H1 (cell line): ENCODE measurements around the gene ZNF695. TPM values are rescaled to one million over a fixed set of nuclear protein-coding genes. Genes with fewer than 3 reads are reported as not detected.

Experiments
- CTCF ChIA-PET: fragments of 300-600 bp; sonication (Branson Sonifier 250); formaldehyde crosslinking; loops from one replicate; lab custom pipeline; 2021; ENCODE audit not compliant: partially characterized antibody; lab: Charles Lee
- POLR2A ChIA-PET: fragments of 300-600 bp; sonication (Branson Sonifier 250); formaldehyde crosslinking; loops from one replicate; lab custom pipeline; 2021; ENCODE audit warnings: inconsistent platforms; ENCODE audit not compliant: partially characterized antibody; lab: Charles Lee
- DNase-seq, 2 experiments: peaks; one replicate each; pipeline versions ENCODE4 v3.0.0 to v3.0.0-alpha.2; 2010 to 2022; ENCODE audit warnings: low spot score in 2 of 2, low read depth in 1 of 2, mixed read lengths in 1 of 2
- FAIRE-seq: peaks from 2 replicates; lab custom pipeline; 2011; peaks lifted over from hg19 to GRCh38; lab: Jason Lieb, UNC
- H2AFZ ChIP-seq: 2 replicates; pipeline ENCODE4 v1.8.1; 2012; ENCODE audit warnings: low read length, inconsistent platforms
- H2AK5ac ChIP-seq: 2 replicates; pipeline ENCODE4 v1.6.1; 2013; ENCODE audit warnings: low read depth, low read length
- H2BK120ac ChIP-seq: replicated peaks from 2 replicates; pipeline ENCODE3; 2013; ENCODE audit warnings: low read depth, low read length, inconsistent platforms
- H2BK12ac ChIP-seq: 2 replicates; pipeline ENCODE4 v1.6.1; 2013; ENCODE audit warnings: low read depth, low read length
- H2BK15ac ChIP-seq: 2 replicates; pipeline ENCODE4 v1.6.1; 2013; ENCODE audit warnings: low read length
- H2BK20ac ChIP-seq: 2 replicates; pipeline ENCODE4 v1.6.1; 2013; ENCODE audit warnings: low read length
- H2BK5ac ChIP-seq: 2 replicates; pipeline ENCODE4 v1.6.1; 2013; ENCODE audit warnings: low read depth, low read length
- H3K14ac ChIP-seq: 2 replicates; pipeline ENCODE4 v1.6.1; 2013; ENCODE audit warnings: inconsistent platforms; ENCODE audit not compliant: insufficient read length
- H3K18ac ChIP-seq: 2 replicates; pipeline ENCODE4 v1.6.1; 2013; ENCODE audit warnings: low read length; ENCODE audit errors: extremely low read depth
- H3K23ac ChIP-seq: 2 replicates; pipeline ENCODE4 v1.6.1; 2013; ENCODE audit warnings: inconsistent platforms; ENCODE audit not compliant: insufficient read length
- H3K23me2 ChIP-seq: 2 replicates; pipeline ENCODE4 v1.6.1; 2013; ENCODE audit warnings: low read depth, low read length
- H3K27ac ChIP-seq: 2 replicates; pipeline ENCODE4 v1.6.1; 2011; ENCODE audit warnings: low read depth, low read length, inconsistent platforms
- H3K27me3 ChIP-seq, 4 experiments: replicated peaks in 1 of 4; 1 replicate in 1 of 4; 2 replicates in 3 of 4; pipeline versions ENCODE4 v1.6.1 to v1.8.1; 2011 to 2013; ENCODE audit warnings: low read length in 3 of 4, mild to moderate bottlenecking in 3 of 4, inconsistent platforms in 2 of 4, mixed read lengths in 2 of 4, moderate library complexity in 1 of 4; ENCODE audit not compliant: control insufficient read depth in 3 of 4, insufficient read depth in 3 of 4; ENCODE audit errors: extremely low read depth in 1 of 4
- H3K36me3 ChIP-seq, 4 experiments: 2 replicates each; pipeline versions ENCODE4 v1.6.1 to v1.8.1; 2011 to 2013; ENCODE audit warnings: mild to moderate bottlenecking in 4 of 4, low read length in 3 of 4, moderate library complexity in 2 of 4, control low read depth in 1 of 4, inconsistent platforms in 1 of 4; ENCODE audit not compliant: insufficient read depth in 4 of 4, control insufficient read depth in 2 of 4
- H3K4ac ChIP-seq: replicated peaks from 2 replicates; pipeline ENCODE3; 2013; ENCODE audit warnings: low read length, low read depth, mixed read lengths, inconsistent platforms; ENCODE audit not compliant: insufficient read length
- H3K4me1 ChIP-seq, 4 experiments: replicated peaks in 1 of 4; 1 replicate in 1 of 4; 2 replicates in 3 of 4; pipeline versions ENCODE4 v1.6.1 to v1.8.1; 2011 to 2013; ENCODE audit warnings: low read length in 3 of 4, inconsistent platforms in 2 of 4, mixed read lengths in 1 of 4; ENCODE audit not compliant: insufficient read depth in 4 of 4, control insufficient read depth in 3 of 4
- H3K4me2 ChIP-seq, 2 experiments: 2 replicates each; pipeline versions ENCODE4 v1.6.1 to v1.8.1; 2011 to 2013; ENCODE audit warnings: low read depth in 2 of 2, low read length in 2 of 2, control low read depth in 1 of 2, inconsistent platforms in 1 of 2, mild to moderate bottlenecking in 1 of 2; ENCODE audit not compliant: insufficient read depth in 1 of 2
- H3K4me3 ChIP-seq, 4 experiments: fragments of 200-600, 300-600 bp in 1 of 4; sonication (generic), shearing (Covaris generic), sonication (Bioruptor Twin) in 1 of 4; 2 replicates each; pipeline versions ENCODE4 v1.5.1 to v1.8.1; 2011 to 2016; ENCODE audit warnings: low read length in 4 of 4, low read depth in 3 of 4, control low read depth in 2 of 4, inconsistent platforms in 2 of 4, mild to moderate bottlenecking in 2 of 4, mixed read lengths in 1 of 4, moderate library complexity in 1 of 4; ENCODE audit not compliant: insufficient read depth in 2 of 4; ENCODE audit errors: extremely low read depth in 1 of 4
- H3K56ac ChIP-seq: replicated peaks from 2 replicates; pipeline ENCODE3; 2013; ENCODE audit warnings: low read depth, mild to moderate bottlenecking, mixed read lengths, low read length, inconsistent platforms; ENCODE audit not compliant: insufficient read length
- H3K79me1 ChIP-seq: 2 replicates; pipeline ENCODE4 v1.6.1; 2013; ENCODE audit warnings: low read depth, low read length, control low read depth
- H3K79me2 ChIP-seq, 2 experiments: 2 replicates each; pipeline versions ENCODE4 v1.6.1 to v1.8.1; 2012 to 2013; ENCODE audit warnings: low read length in 2 of 2, mild to moderate bottlenecking in 2 of 2, inconsistent platforms in 1 of 2; ENCODE audit not compliant: insufficient read depth in 2 of 2, control insufficient read depth in 1 of 2
- H3K9ac ChIP-seq, 4 experiments: replicated peaks in 1 of 4; 1 replicate in 1 of 4; 2 replicates in 3 of 4; pipeline versions ENCODE4 v1.6.1 to v1.8.1; 2011 to 2013; ENCODE audit warnings: low read depth in 3 of 4, low read length in 3 of 4, control low read depth in 2 of 4, mild to moderate bottlenecking in 2 of 4, moderate library complexity in 2 of 4, inconsistent platforms in 1 of 4; ENCODE audit errors: extremely low read depth in 1 of 4
- H3K9me3 ChIP-seq, 2 experiments: 2 replicates each; pipeline versions ENCODE4 v1.6.1 to v1.8.1; 2012 to 2013; ENCODE audit warnings: mild to moderate bottlenecking in 2 of 2, moderate library complexity in 2 of 2, control low read depth in 1 of 2, inconsistent platforms in 1 of 2, low read depth in 1 of 2, low read length in 1 of 2, mixed read lengths in 1 of 2; ENCODE audit not compliant: insufficient read depth in 2 of 2
- H4K20me1 ChIP-seq, 2 experiments: replicated peaks in 1 of 2; 2 replicates each; pipeline versions ENCODE3 to v1.8.1; 2011 to 2013; ENCODE audit warnings: inconsistent platforms in 2 of 2, low read length in 2 of 2, mild to moderate bottlenecking in 1 of 2; ENCODE audit not compliant: insufficient read depth in 2 of 2, control insufficient read depth in 1 of 2
- H4K5ac ChIP-seq: 2 replicates; pipeline ENCODE4 v1.6.1; 2013; ENCODE audit warnings: low read length, low read depth, mixed read lengths, inconsistent platforms; ENCODE audit not compliant: insufficient read length
- H4K8ac ChIP-seq: 2 replicates; pipeline ENCODE4 v1.8.0; 2013; ENCODE audit warnings: mild to moderate bottlenecking, moderate library complexity, low read length, inconsistent platforms; ENCODE audit not compliant: insufficient read depth; ENCODE audit errors: extremely low read depth
- H4K91ac ChIP-seq: replicated peaks from 2 replicates; pipeline ENCODE3; 2013; ENCODE audit warnings: low read length, mixed read lengths, inconsistent platforms; ENCODE audit not compliant: insufficient read length
- CHD2 ChIP-seq: IDR thresholded peaks from 2 replicates; pipeline ENCODE4 v1.6.1; 2012; ENCODE audit warnings: low read length, improper control_type of control experiment
- HDAC6 ChIP-seq: IDR thresholded peaks from one replicate; pipeline ENCODE4 v1.7.1; 2012; ENCODE audit warnings: low read depth, mild to moderate bottlenecking, inconsistent platforms, low read length, moderate library complexity
- MAX ChIP-seq: IDR thresholded peaks from 2 replicates; pipeline ENCODE4 v1.6.1; 2012; ENCODE audit warnings: inconsistent platforms
- RXRA ChIP-seq: IDR thresholded peaks from 2 replicates; pipeline ENCODE4 v1.6.1; 2011; ENCODE audit warnings: low read depth, mild to moderate bottlenecking, low read length, moderate library complexity; ENCODE audit not compliant: insufficient read depth
- TBP ChIP-seq: IDR thresholded peaks from 2 replicates; pipeline ENCODE4 v1.6.1; 2011; ENCODE audit warnings: low read depth, low read length, improper control_type of control experiment
- WGBS, 2 experiments: shearing (Covaris generic) in 1 of 2; methylation state at CpG; one replicate each; pipeline versions ENCODE4 v1.1.6 to v1.1.7; 2013 to 2015; ENCODE audit warnings: low lambda C conversion rate in 2 of 2, mixed read lengths in 2 of 2, inconsistent platforms in 1 of 2, low coverage in 1 of 2, missing lambda C conversion rate in 1 of 2; ENCODE audit not compliant: insufficient replicate concordance in 2 of 2, insufficient coverage in 1 of 2, insufficient read length in 1 of 2; ENCODE audit errors: extremely low coverage in 1 of 2, missing lambda C conversion rate in 1 of 2; 5-methylcytosine and 5-hydroxymethylcytosine counted together
- polyA plus RNA-seq, 7 experiments: library from polyadenylated mRNA; depleted of rRNA in 3 of 7; stranded (reverse) in 5 of 7; unstranded in 2 of 7; fragments of >200 nt in 5 of 7; fragments of 200-250 nt in 2 of 7; gene quantifications; 1 replicate in 5 of 7; 2 replicates in 1 of 7; 4 replicates in 1 of 7; pipeline versions ENCODE4 v1.2.1 to v1.2.3, GENCODE V29; 2011 to 2013; ENCODE audit warnings: missing spikeins in 2 of 7, mixed read lengths in 2 of 7
- total RNA-seq: library from RNA; stranded (reverse); fragmentation: NEBNext Ultra II Directional; extraction: Animal tissue kit (Norgen Biotek cat#: 25700); gene quantifications from 2 replicates; pipeline ENCODE4 v1.2.1, GENCODE V29; 2021

Gene ZNF695
- total and polyA plus RNA-seq, 2 of the 8 experiments (the other 6 are each of a cell fraction or from before 2014, with no cell fraction given) = 9.2 to 27.0 TPM

- H2BK5ac ChIP-seq = no peak overlapping the region
- H3K9me3 ChIP-seq = no peaks in the 10 kb centered on the region
- H4K8ac ChIP-seq = no peak overlapping the region
- WGBS, 2 experiments = 93% methylated on average over 4 of the region's 4 CpGs; no CpG with 5 or more reads in 1 of the 2 experiments
- no peak overlapping the region for H3K4me2 ChIP-seq
- no peaks in the 10 kb centered on the region for H3K23me2 ChIP-seq
- FAIRE-seq (no peak), DNase-seq (no peak)
- H2AFZ ChIP-seq = no peak overlapping the region
- no peaks in the 10 kb centered on the region for H4K20me1 ChIP-seq
- H3K23ac ChIP-seq = no peak overlapping the region
- H3K36me3 ChIP-seq = peaks cover 0 to 11% (median 1%) of the 10 kb centered on the region in 4 experiments; a peak in 3 of 8 replicates
- no peak overlapping the region for H3K56ac ChIP-seq
- no peak overlapping the region for H2BK120ac ChIP-seq
- no peak overlapping the region for H4K5ac ChIP-seq
- H4K91ac ChIP-seq = no peak overlapping the region
- no peaks in the 10 kb centered on the region for H3K79me2 ChIP-seq
- H3K14ac ChIP-seq = no peak overlapping the region
- H3K18ac ChIP-seq = no peak overlapping the region
- H3K27me3 ChIP-seq = no peaks in the 10 kb centered on the region
- ChIA-PET POLR2A (interaction anchor here (0.6 kb wide), 1 partner anchor 113 kb away, joined by 3 read pairs; no protein-coding TSS in a partner anchor), CTCF (interaction anchor here (1.1 to 1.3 kb wide), 2 partner anchors 10 to 21 kb away, joined by 3 read pairs; no protein-coding TSS in a partner anchor)
- H2BK15ac ChIP-seq = no peak overlapping the region
- no peak overlapping the region for H2BK12ac ChIP-seq
- no peak overlapping the region for H2BK20ac ChIP-seq
- H3K4me3 ChIP-seq = no peak overlapping the region
- no peak overlapping the region for H3K4ac ChIP-seq
- no peak overlapping the region for H3K9ac ChIP-seq
- H2AK5ac ChIP-seq = no peak overlapping the region
- H3K4me1 ChIP-seq = no peaks in the 10 kb centered on the region
- TF ChIP-seq HDAC6 (no peak), TBP (no peak), CHD2 (no peak), RXRA (no peak), MAX (no peak)
- no peaks in the 10 kb centered on the region for H3K79me1 ChIP-seq
- H3K27ac ChIP-seq = no peak overlapping the region
Measured at GRCh38 chr1:246954126-246954525, 53.7 kb downstream of the ZNF695 start.
